T-cell (primary cell): ENCODE measurements around the gene POLH. TPM values are rescaled to one million over a fixed set of nuclear protein-coding genes. Genes with fewer than 3 reads are reported as not detected.

Experiments used
- ATAC-seq, 4 experiments: fragments of 200-7000 bp in 3 of 4; fragments of 150-1000 bp in 1 of 4; cut with Tn5 transposase; replicated peaks in 1 of 4; 1 replicate in 3 of 4; 2 replicates in 1 of 4; pipeline ENCODE4 v1.10.0; 2021; ENCODE audit warnings: moderate library complexity in 3 of 4, mild to moderate bottlenecking in 2 of 4, moderate number of reproducible peaks in 1 of 4
- CTCF ChIA-PET, 2 donors: fragments of 300-600 bp; sonication (Branson Sonifier 250); formaldehyde crosslinking; loops; one replicate each; lab custom pipeline; 2022; ENCODE audit warnings: antibody characterized with exemption in 2 of 2; lab: Charles Lee
- POLR2A ChIA-PET, 2 donors: fragments of 300-600 bp; sonication (Branson Sonifier 250); formaldehyde crosslinking; loops; one replicate each; lab custom pipeline; 2022; ENCODE audit warnings: antibody characterized with exemption in 2 of 2; lab: Charles Lee
- DNase-seq, 35 experiments: peaks; one replicate each; pipeline versions ENCODE4 v3.0.0 to v3.0.0-alpha.2; 2013 to 2023
- H3K27ac ChIP-seq: one replicate; pipeline ENCODE4 v1.5.1; 2013; ENCODE audit warnings: low read length
- H3K27me3 ChIP-seq, 2 experiments: replicated peaks in 1 of 2; 1 replicate in 1 of 2; 2 replicates in 1 of 2; pipeline versions ENCODE4 v1.6.1 to v1.7.0; 2013; ENCODE audit warnings: low read length in 1 of 2, mixed read lengths in 1 of 2; ENCODE audit not compliant: control insufficient read depth in 2 of 2, insufficient read depth in 2 of 2; ENCODE audit errors: extremely low read depth in 1 of 2
- H3K36me3 ChIP-seq, 2 donors: 1 replicate in 1 of 2; 2 replicates in 1 of 2; pipeline versions ENCODE4 v1.6.1 to v1.7.0; 2013; ENCODE audit warnings: low read length in 1 of 2; ENCODE audit not compliant: control insufficient read depth in 2 of 2, insufficient read depth in 1 of 2; ENCODE audit errors: extremely low read depth in 1 of 2
- H3K4me1 ChIP-seq, 2 experiments: 1 replicate in 1 of 2; 2 replicates in 1 of 2; pipeline versions ENCODE4 v1.6.1 to v1.7.0; 2013; ENCODE audit warnings: low read length in 2 of 2, mixed read lengths in 1 of 2; ENCODE audit not compliant: insufficient read depth in 2 of 2, control insufficient read depth in 1 of 2; ENCODE audit errors: extremely low read depth in 1 of 2
- H3K4me3 ChIP-seq, 2 donors: 1 replicate in 1 of 2; 2 replicates in 1 of 2; pipeline versions ENCODE4 v1.5.1 to v1.7.0; 2013; ENCODE audit warnings: mild to moderate bottlenecking in 2 of 2, low read length in 1 of 2, moderate library complexity in 1 of 2; ENCODE audit not compliant: control insufficient read depth in 1 of 2; ENCODE audit errors: extremely low read depth in 1 of 2
- H3K9me3 ChIP-seq: 2 replicates; pipeline ENCODE4 v1.7.0; 2013
- H3K27ac Mint-ChIP-seq, 2 donors: one replicate each; pipeline ENCODE4 v1.8.0; 2020 to 2021; ENCODE audit warnings: mild to moderate bottlenecking in 2 of 2, mixed read lengths in 2 of 2
- H3K27me3 Mint-ChIP-seq, 2 donors: one replicate each; pipeline ENCODE4 v1.8.0; 2021 to 2022; ENCODE audit warnings: mixed read lengths in 2 of 2
- H3K36me3 Mint-ChIP-seq: one replicate; pipeline ENCODE4 v1.8.0; 2021; ENCODE audit warnings: mixed read lengths
- H3K4me1 Mint-ChIP-seq, 3 donors: one replicate each; pipeline ENCODE4 v1.8.0; 2020 to 2022; ENCODE audit warnings: mixed read lengths in 3 of 3, mild to moderate bottlenecking in 1 of 3
- H3K4me3 Mint-ChIP-seq, 3 donors: one replicate each; pipeline ENCODE4 v1.8.0; 2020 to 2022; ENCODE audit warnings: mild to moderate bottlenecking in 3 of 3, mixed read lengths in 3 of 3, moderate library complexity in 3 of 3
- H3K9me3 Mint-ChIP-seq, 3 donors: one replicate each; pipeline ENCODE4 v1.8.0; 2020 to 2022; ENCODE audit warnings: mixed read lengths in 3 of 3
- WGBS: methylation state at CpG from one replicate; pipeline ENCODE4 v1.1.5; 2013; ENCODE audit warnings: missing lambda C conversion rate; ENCODE audit not compliant: insufficient coverage; 5-methylcytosine and 5-hydroxymethylcytosine counted together
- total RNA-seq, 35 experiments: library from RNA in 6 of 35; stranded (reverse) in 6 of 35; fragments of 120-200 nt in 1 of 35; gene quantifications; one replicate each; pipeline versions ENCODE4 v1.2.1 to v1.2.4 and lab custom pipeline; 2013 to 2026

Gene POLH
- total RNA-seq, 5 donors from 2014 or later (not counting 1 experiment from before 2014, with no cell fraction given): 14.4 to 38.5 (median 25.6) TPM

- Mint-ChIP-seq H3K4me1 (peaks cover 36 to 47% (median 39%) of the 10 kb centered on the region in 3 donors), H3K27ac (peak overlapping the region; percentile 63 to 69), H3K27me3 (no peaks in the 10 kb centered on the region), H3K36me3 (peaks cover 20% of the 10 kb centered on the region), H3K4me3 (peak overlapping the region; percentile 93 to 95 (median 94)), H3K9me3 (no peaks in the 10 kb centered on the region)
- peak overlapping the region; percentile 8 for H3K27ac ChIP-seq
- POLR2A ChIA-PET: interaction anchor here (0.6 kb wide), 2 partner anchors 71 to 145 kb away, joined by 3 to 4 read pairs; no protein-coding TSS in a partner anchor
- peak in 3 of 35 experiments; percentile 1 to 18 (median 3) for DNase-seq
- WGBS: under 1% methylated on average over 36 of the region's 38 CpGs
- H3K4me1 ChIP-seq: peaks cover 9 to 22% of the 10 kb centered on the region in 2 experiments
- peak overlapping the region; percentile 73 to 86 for H3K4me3 ChIP-seq
- CTCF ChIA-PET: no interaction called here
- H3K27me3 ChIP-seq: no peaks in the 10 kb centered on the region
- H3K36me3 ChIP-seq: peaks cover 0 to 23% of the 10 kb centered on the region in 2 donors
- no peaks in the 10 kb centered on the region for H3K9me3 ChIP-seq
- ATAC-seq: no peak
These were observed 747 bp upstream of the POLH start for GRCh38 chr6:43575105-43575771.

DNA sequence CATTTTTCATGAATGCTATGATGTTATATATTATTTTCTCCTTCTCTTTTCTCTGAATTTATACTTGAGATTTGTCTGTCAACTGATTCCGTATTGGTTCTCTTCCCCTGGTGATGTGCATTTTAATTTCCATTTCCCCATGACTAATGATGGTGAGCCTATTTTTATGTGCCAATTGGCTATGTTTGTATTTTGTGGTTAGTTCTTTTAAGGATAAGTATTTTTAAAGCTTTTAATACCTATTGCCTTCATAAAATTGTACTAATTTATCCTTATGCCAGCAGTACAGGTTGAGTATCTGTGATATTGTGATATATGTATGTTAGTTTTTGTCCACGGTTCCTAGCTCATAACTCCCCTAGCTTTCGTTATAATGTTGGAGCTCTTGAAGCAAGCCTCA, 2.8 kb downstream of the POLH start:
- Mint-ChIP-seq H3K4me3 (peak overlapping the region in 1 of 3 donors; percentile 14), H3K27me3 (no peaks in the 10 kb centered on the region), H3K36me3 (peaks cover 20% of the 10 kb centered on the region), H3K9me3 (no peaks in the 10 kb centered on the region), H3K4me1 (peaks cover 38 to 49% (median 43%) of the 10 kb centered on the region in 3 donors), H3K27ac (peak overlapping the region in 1 of 2 donors; percentile 25)
- no peak overlapping the region for H3K27ac ChIP-seq
- ATAC-seq (no peak), DNase-seq (no peak)
- H3K4me3 ChIP-seq: no peak overlapping the region
- WGBS: no CpG with 5 or more reads among the region's 3 CpGs
- POLR2A ChIA-PET: no interaction called here
- no peaks in the 10 kb centered on the region for H3K9me3 ChIP-seq
- peaks cover 0 to 17% of the 10 kb centered on the region in 2 donors for H3K36me3 ChIP-seq
- no peaks in the 10 kb centered on the region for H3K27me3 ChIP-seq
- peaks cover 9 to 23% of the 10 kb centered on the region in 2 experiments for H3K4me1 ChIP-seq
- CTCF ChIA-PET: no interaction called here

DNA sequence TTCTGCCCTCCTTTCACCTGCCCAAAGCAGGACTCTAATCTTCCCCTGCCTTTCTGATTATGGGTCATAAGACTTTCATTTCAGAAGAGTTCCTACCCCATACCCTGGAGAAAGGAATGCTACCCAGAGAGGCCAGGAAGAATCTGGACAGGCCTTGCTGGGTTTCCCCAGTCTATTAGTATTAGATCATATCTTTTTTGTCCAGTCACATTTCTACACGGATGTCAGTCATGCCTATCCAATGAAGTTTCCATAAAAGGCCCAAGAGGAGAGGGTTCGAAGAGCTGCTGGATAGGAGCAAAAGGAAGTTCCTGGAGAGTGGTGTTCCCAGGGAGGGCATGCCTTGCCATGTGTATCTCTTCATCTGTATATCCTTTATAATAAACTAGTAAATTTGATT, 3.2 kb downstream of the POLH start:
- ChIA-PET POLR2A (no interaction called here), CTCF (no interaction called here)
- Mint-ChIP-seq H3K4me1 (peaks cover 42 to 54% (median 47%) of the 10 kb centered on the region in 3 donors), H3K9me3 (no peaks in the 10 kb centered on the region), H3K4me3 (peak overlapping the region in 1 of 3 donors; percentile 14), H3K27me3 (no peaks in the 10 kb centered on the region), H3K27ac (peak overlapping the region; percentile 25 to 28), H3K36me3 (peaks cover 25% of the 10 kb centered on the region)
- no peak for ATAC-seq
- Histone ChIP-seq H3K4me1 (peaks cover 9 to 25% of the 10 kb centered on the region in 2 experiments), H3K27me3 (no peaks in the 10 kb centered on the region), H3K9me3 (no peaks in the 10 kb centered on the region), H3K36me3 (peaks cover 0 to 20% of the 10 kb centered on the region in 2 donors), H3K27ac (no peak overlapping the region), H3K4me3 (no peak overlapping the region)
- DNase-seq: no peak
- WGBS: no CpG with 5 or more reads among the region's 2 CpGs

DNA sequence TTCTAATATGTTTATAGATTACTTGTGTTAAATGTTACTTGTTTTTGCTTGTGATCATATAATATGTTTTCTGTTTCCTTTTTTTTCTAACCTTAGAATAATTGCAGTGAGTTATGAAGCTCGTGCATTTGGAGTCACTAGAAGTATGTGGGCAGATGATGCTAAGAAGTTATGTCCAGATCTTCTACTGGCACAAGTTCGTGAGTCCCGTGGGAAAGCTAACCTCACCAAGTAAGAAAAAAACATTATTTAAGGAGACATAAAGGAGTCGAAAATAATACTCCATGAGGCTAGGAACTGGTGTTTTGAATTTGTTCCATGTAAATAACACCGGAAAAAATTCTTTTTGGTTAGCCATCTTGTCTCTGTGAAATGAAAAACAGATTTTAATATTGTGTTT, 6.9 kb downstream of the POLH start:
- CTCF ChIA-PET: interaction anchor here in 1 of 2 donors (0.5 kb wide), 1 partner anchor 1755 kb away, joined by 4 read pairs; no protein-coding TSS in a partner anchor
- Mint-ChIP-seq H3K27me3 (no peaks in the 10 kb centered on the region), H3K9me3 (no peaks in the 10 kb centered on the region), H3K27ac (peak overlapping the region; percentile 73 to 94), H3K4me3 (no peak overlapping the region), H3K4me1 (peaks cover 38 to 50% (median 39%) of the 10 kb centered on the region in 3 donors), H3K36me3 (peaks cover 45% of the 10 kb centered on the region)
- POLR2A ChIA-PET: interaction anchor here in 1 of 2 donors (0.5 kb wide), 1 partner anchor 15 kb away, joined by 4 read pairs; no protein-coding TSS in a partner anchor
- Histone ChIP-seq H3K9me3 (no peaks in the 10 kb centered on the region), H3K4me3 (no peak overlapping the region), H3K4me1 (peaks cover 13 to 24% of the 10 kb centered on the region in 2 experiments), H3K27ac (no peak overlapping the region), H3K36me3 (peaks cover 10 to 30% of the 10 kb centered on the region in 2 donors), H3K27me3 (no peaks in the 10 kb centered on the region)
- DNase-seq: no peak
- no CpG with 5 or more reads among the region's 5 CpGs for WGBS
- no peak for ATAC-seq

GRCh38 chr6:43584892-43585570, 9.0 kb downstream of the POLH start:
- peak overlapping the region in 2 of 3 donors; percentile 11 to 53 for H3K4me3 Mint-ChIP-seq

GRCh38 chr6:43588194-43588593, 12.2 kb downstream of the POLH start:
- peaks cover 10 to 19% of the 10 kb centered on the region in 2 experiments for H3K4me1 ChIP-seq
- ChIA-PET POLR2A (no interaction called here), CTCF (interaction anchor here in 1 of 2 donors (0.6 kb wide), 1 partner anchor 859 kb away, joined by 3 read pairs; no protein-coding TSS in a partner anchor)
- H3K27me3 ChIP-seq: no peaks in the 10 kb centered on the region
- ATAC-seq: no peak
- H3K27ac ChIP-seq: no peak overlapping the region
- Mint-ChIP-seq H3K27ac (peak overlapping the region in 1 of 2 donors; percentile 65), H3K4me3 (no peak overlapping the region), H3K9me3 (no peaks in the 10 kb centered on the region), H3K27me3 (no peaks in the 10 kb centered on the region), H3K4me1 (peaks cover 23 to 30% (median 24%) of the 10 kb centered on the region in 3 donors), H3K36me3 (peaks cover 53% of the 10 kb centered on the region)
- H3K9me3 ChIP-seq: no peaks in the 10 kb centered on the region
- DNase-seq: no peak
- 97% methylated on average over 4 of the region's 5 CpGs for WGBS
- peaks cover 15 to 48% of the 10 kb centered on the region in 2 donors for H3K36me3 ChIP-seq
- no peak overlapping the region for H3K4me3 ChIP-seq

More at GRCh38 chr6:43584892-43585570, 9.0 kb downstream of the POLH start:
- Histone ChIP-seq H3K9me3 (no peaks in the 10 kb centered on the region), H3K4me3 (no peak overlapping the region), H3K27ac (peak overlapping the region; percentile 56), H3K36me3 (peaks cover 10 to 44% of the 10 kb centered on the region in 2 donors), H3K4me1 (peaks cover 10 to 19% of the 10 kb centered on the region in 2 experiments), H3K27me3 (no peaks in the 10 kb centered on the region)
- Mint-ChIP-seq H3K27ac (peak overlapping the region; percentile 94), H3K4me1 (peaks cover 24 to 34% (median 27%) of the 10 kb centered on the region in 3 donors), H3K36me3 (peaks cover 49% of the 10 kb centered on the region), H3K9me3 (no peaks in the 10 kb centered on the region), H3K27me3 (no peaks in the 10 kb centered on the region)
- DNase-seq (peak in 11 of 35 experiments; percentile 4 to 20 (median 11)), ATAC-seq (peak; percentile 61 to 94 (median 86))
- ChIA-PET POLR2A (no interaction called here), CTCF (interaction anchor here (0.7 to 1.2 kb wide), 2 partner anchors 24 to 79 kb away, joined by 3 read pairs; no protein-coding TSS in a partner anchor)
- WGBS: 0% methylated on average over 1 of the region's 7 CpGs
